ENCODE measurements around the gene SPNS1.
"Not testable (repeated sequence)": the region's sequence is repeated elsewhere in the genome, so short reads cannot be mapped to it uniquely, and the experiment has no call there.

SPNS1 gene

DNA sequence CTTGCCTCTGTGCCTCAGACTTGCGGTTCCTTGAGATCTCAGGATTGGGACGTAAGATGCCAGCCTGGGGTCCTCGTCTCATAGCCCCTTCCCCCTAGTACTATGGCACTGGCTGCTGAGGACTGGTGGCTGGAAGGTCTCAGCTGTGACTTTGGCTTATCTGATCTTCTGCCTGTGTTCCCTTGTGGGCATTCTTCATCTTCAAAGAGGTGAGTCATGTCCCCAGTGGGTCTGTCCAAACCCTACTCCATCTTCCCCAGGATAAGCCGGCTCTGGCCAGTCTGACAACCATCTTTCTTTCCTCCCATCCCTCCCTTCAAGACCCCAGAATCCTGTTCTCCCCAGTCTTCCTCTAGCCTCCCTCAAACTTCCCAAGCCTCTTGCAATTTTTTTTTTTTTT is 39.2 kb upstream of the SPNS1 start:
- DNase-seq (ENCODE audit: low read depth, low spot score), result no peak
- Histone ChIP-seq H3K9me3 (ENCODE audit: control insufficient read depth, insufficient read depth, low read length) (no peaks in the 10 kb centered on the region), H3K27ac (ENCODE audit: low read length) (no peak overlapping the region), H3K36me3 (ENCODE audit: control insufficient read depth, insufficient read depth, low read length) (no peaks in the 10 kb centered on the region), H3K4me1 (ENCODE audit: control insufficient read depth, insufficient read depth, low read length) (no peaks in the 10 kb centered on the region; the same call in 1 of the 2 replicates), H3K27me3 (ENCODE audit: control insufficient read depth, insufficient read depth, low read length) (no peaks in the 10 kb centered on the region), H3K4me3 (ENCODE audit: low read length) (no peak overlapping the region)
- no CpG with 5 or more reads among the region's 4 CpGs for WGBS (ENCODE audit: insufficient coverage, insufficient read length)

DNA sequence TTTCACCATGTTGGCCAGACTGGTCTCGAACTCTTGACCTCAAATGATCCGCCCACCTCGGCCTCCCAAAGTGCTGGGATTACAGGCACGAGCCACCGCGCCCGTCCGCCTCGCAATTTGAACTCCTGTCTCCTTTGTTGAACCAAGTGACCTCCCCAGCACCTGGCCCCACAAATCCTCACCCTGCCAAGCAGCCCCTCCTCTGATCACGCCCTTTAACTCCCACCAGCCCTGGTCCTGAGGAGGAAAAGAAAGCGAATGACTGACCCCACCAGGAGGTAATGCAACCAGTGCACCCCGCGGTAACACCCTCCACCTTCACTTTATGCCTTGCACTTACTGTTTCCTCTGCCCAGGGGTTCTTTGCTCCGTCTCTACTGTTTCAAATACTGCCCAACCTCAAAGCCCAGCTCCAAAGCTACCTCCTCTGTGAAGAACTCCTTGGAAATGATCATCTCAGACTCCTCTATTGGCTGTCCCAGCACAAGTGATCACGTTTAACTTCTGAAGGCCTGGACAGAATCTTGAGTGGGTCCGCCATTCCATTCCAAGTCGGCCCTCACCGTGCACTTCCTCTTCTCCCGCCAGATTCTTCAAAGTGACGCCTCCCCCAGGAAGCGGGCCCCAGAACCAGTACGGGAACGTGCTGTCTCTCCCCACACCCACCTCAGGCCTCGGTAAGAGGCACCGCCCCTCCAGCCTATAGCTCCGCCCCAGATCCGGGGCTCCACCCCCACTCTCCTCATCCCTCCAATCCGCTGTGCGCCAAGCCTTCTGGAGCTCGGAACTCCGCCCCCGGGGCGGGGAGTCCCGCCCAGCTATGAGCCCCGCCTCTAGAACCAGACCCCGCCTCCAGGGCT is 38.4 kb upstream of the SPNS1 start:
- H3K27ac ChIP-seq (ENCODE audit: low read length), result no peak overlapping the region

GRCh38 chr16:28936784-28937155 is 37.8 kb upstream of the SPNS1 start:
- Histone ChIP-seq H3K4me1 (ENCODE audit: control insufficient read depth, insufficient read depth, low read length) (no peaks in the 10 kb centered on the region; the same call in 1 of the 2 replicates), H3K36me3 (ENCODE audit: control insufficient read depth, insufficient read depth, low read length) (no peaks in the 10 kb centered on the region), H3K27ac (ENCODE audit: low read length) (no peak overlapping the region), H3K4me3 (ENCODE audit: low read length) (no peak overlapping the region), H3K9me3 (ENCODE audit: control insufficient read depth, insufficient read depth, low read length) (no peaks in the 10 kb centered on the region), H3K27me3 (ENCODE audit: control insufficient read depth, insufficient read depth, low read length) (no peaks in the 10 kb centered on the region)
- no CpG with 5 or more reads among the region's 26 CpGs for WGBS (ENCODE audit: insufficient coverage, insufficient read length)
- DNase-seq (ENCODE audit: low read depth, low spot score), result no peak

More for the DNA sequence above, 38.4 kb upstream of the SPNS1 start:
- Histone ChIP-seq H3K4me1 (ENCODE audit: control insufficient read depth, insufficient read depth, low read length) (no peaks in the 10 kb centered on the region; the same call in 1 of the 2 replicates), H3K4me3 (ENCODE audit: low read length) (peak overlapping the region; percentile 10; the same call in 1 of the 2 replicates), H3K9me3 (ENCODE audit: control insufficient read depth, insufficient read depth, low read length) (no peaks in the 10 kb centered on the region), H3K27me3 (ENCODE audit: control insufficient read depth, insufficient read depth, low read length) (no peaks in the 10 kb centered on the region), H3K36me3 (ENCODE audit: control insufficient read depth, insufficient read depth, low read length) (no peaks in the 10 kb centered on the region)
- peak; percentile 74 for DNase-seq (ENCODE audit: low read depth, low spot score)
- WGBS (ENCODE audit: insufficient coverage, insufficient read length), result no CpG with 5 or more reads among the region's 36 CpGs

- WGBS (ENCODE audit: insufficient coverage, insufficient read length), result no CpG with 5 or more reads among the region's 14 CpGs
- no peak overlapping the region for H3K4me3 ChIP-seq (ENCODE audit: low read length)
- no peaks in the 10 kb centered on the region; the same call in 1 of the 2 replicates for H3K4me1 ChIP-seq (ENCODE audit: control insufficient read depth, insufficient read depth, low read length)
- no peaks in the 10 kb centered on the region for H3K9me3 ChIP-seq (ENCODE audit: control insufficient read depth, insufficient read depth, low read length)
- H3K36me3 ChIP-seq (ENCODE audit: control insufficient read depth, insufficient read depth, low read length), result no peaks in the 10 kb centered on the region
- no peaks in the 10 kb centered on the region for H3K27me3 ChIP-seq (ENCODE audit: control insufficient read depth, insufficient read depth, low read length)
- H3K27ac ChIP-seq (ENCODE audit: low read length), result no peak overlapping the region
- DNase-seq (ENCODE audit: low read depth, low spot score), result no peak
Observed at GRCh38 chr16:28937222-28937876, 37.2 kb upstream of the SPNS1 start.

DNA sequence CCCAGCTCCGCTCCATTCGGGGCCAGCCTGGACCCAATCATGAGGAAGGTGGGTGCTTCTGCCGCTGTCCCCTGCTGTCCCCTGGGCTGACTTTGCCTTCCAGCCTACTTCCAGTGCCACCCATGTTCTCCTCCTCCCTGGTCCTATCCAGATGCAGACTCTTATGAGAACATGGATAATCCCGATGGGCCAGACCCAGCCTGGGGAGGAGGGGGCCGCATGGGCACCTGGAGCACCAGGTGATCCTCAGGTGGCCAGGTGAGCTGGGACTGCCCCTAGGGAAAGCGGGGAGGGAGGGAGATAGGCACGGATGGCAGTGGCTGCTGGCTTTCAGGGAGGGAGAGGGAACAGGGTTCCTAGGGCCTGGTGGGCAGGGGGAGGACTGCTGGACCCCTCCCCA is 35.9 kb upstream of the SPNS1 start:
- WGBS (ENCODE audit: insufficient coverage, insufficient read length), result no CpG with 5 or more reads among the region's 7 CpGs
- no peaks in the 10 kb centered on the region for H3K9me3 ChIP-seq (ENCODE audit: control insufficient read depth, insufficient read depth, low read length)
- no peak overlapping the region for H3K4me3 ChIP-seq (ENCODE audit: low read length)
- H3K4me1 ChIP-seq (ENCODE audit: control insufficient read depth, insufficient read depth, low read length), result no peaks in the 10 kb centered on the region; the same call in 1 of the 2 replicates
- no peaks in the 10 kb centered on the region for H3K36me3 ChIP-seq (ENCODE audit: control insufficient read depth, insufficient read depth, low read length)
- no peak for DNase-seq (ENCODE audit: low read depth, low spot score)
- no peaks in the 10 kb centered on the region for H3K27me3 ChIP-seq (ENCODE audit: control insufficient read depth, insufficient read depth, low read length)
- H3K27ac ChIP-seq (ENCODE audit: low read length), result no peak overlapping the region

GRCh38 chr16:28939825-28940224 is 34.8 kb upstream of the SPNS1 start:
- not testable (repeated sequence) for H3K4me1 ChIP-seq (ENCODE audit: control insufficient read depth, insufficient read depth, low read length); H3K4me3 ChIP-seq (ENCODE audit: low read length); H3K27ac ChIP-seq (ENCODE audit: low read length); H3K27me3 ChIP-seq (ENCODE audit: control insufficient read depth, insufficient read depth, low read length); DNase-seq (ENCODE audit: low read depth, low spot score); H3K36me3 ChIP-seq (ENCODE audit: control insufficient read depth, insufficient read depth, low read length); H3K9me3 ChIP-seq (ENCODE audit: control insufficient read depth, insufficient read depth, low read length)
- no CpG with 5 or more reads among the region's 7 CpGs for WGBS (ENCODE audit: insufficient coverage, insufficient read length)

- no peaks in the 10 kb centered on the region for H3K27me3 ChIP-seq (ENCODE audit: control insufficient read depth, insufficient read depth, low read length)
- no peaks in the 10 kb centered on the region for H3K9me3 ChIP-seq (ENCODE audit: control insufficient read depth, insufficient read depth, low read length)
- H3K36me3 ChIP-seq (ENCODE audit: control insufficient read depth, insufficient read depth, low read length), result no peaks in the 10 kb centered on the region
- no peak overlapping the region for H3K27ac ChIP-seq (ENCODE audit: low read length)
- no peak for DNase-seq (ENCODE audit: low read depth, low spot score)
- no peak overlapping the region for H3K4me3 ChIP-seq (ENCODE audit: low read length)
- 0 out of 2 replicates have a peak, but pooled peaks cover 1% of the 10 kb centered on the region for H3K4me1 ChIP-seq (ENCODE audit: control insufficient read depth, insufficient read depth, low read length)
Observed at GRCh38 chr16:28943281-28943680, 31.3 kb upstream of the SPNS1 start.

- H3K27me3 ChIP-seq (ENCODE audit: control insufficient read depth, insufficient read depth, low read length), result no peaks in the 10 kb centered on the region
- H3K4me3 ChIP-seq (ENCODE audit: low read length), result no peak overlapping the region
- H3K27ac ChIP-seq (ENCODE audit: low read length), result no peak overlapping the region
- H3K9me3 ChIP-seq (ENCODE audit: control insufficient read depth, insufficient read depth, low read length), result no peaks in the 10 kb centered on the region
- no peaks in the 10 kb centered on the region for H3K36me3 ChIP-seq (ENCODE audit: control insufficient read depth, insufficient read depth, low read length)
- no CpG with 5 or more reads among the region's 4 CpGs for WGBS (ENCODE audit: insufficient coverage, insufficient read length)
- H3K4me1 ChIP-seq (ENCODE audit: control insufficient read depth, insufficient read depth, low read length), result 0 out of 2 replicates have a peak, but pooled peaks cover 1% of the 10 kb centered on the region
- no peak for DNase-seq (ENCODE audit: low read depth, low spot score)
Observed at GRCh38 chr16:28946681-28947080, 27.9 kb upstream of the SPNS1 start.

GRCh38 chr16:28950648-28951409 is 23.7 kb upstream of the SPNS1 start, which contains the start of gene NFATC2IP:
Gene NFATC2IP, plus strand, starts transcription at chr16:28950937. Its CDS starts 75 bp downstream, at chr16:28951012.
- Histone ChIP-seq H3K4me1 (ENCODE audit: control insufficient read depth, insufficient read depth, low read length) (no peaks in the 10 kb centered on the region), H3K36me3 (ENCODE audit: control insufficient read depth, insufficient read depth, low read length) (peaks cover 8% of the 10 kb centered on the region; the same call in 1 of the 2 replicates), H3K9me3 (ENCODE audit: control insufficient read depth, insufficient read depth, low read length) (no peaks in the 10 kb centered on the region), H3K27ac (ENCODE audit: low read length) (no peak within 1 kb of the TSS), H3K4me3 (ENCODE audit: low read length) (peak within 1 kb of the TSS; percentile 94), H3K27me3 (ENCODE audit: control insufficient read depth, insufficient read depth, low read length) (no peaks in the 10 kb centered on the region)
- DNase-seq (ENCODE audit: low read depth, low spot score), result peak; percentile 99
- WGBS (ENCODE audit: insufficient coverage, insufficient read length), result no CpG with 5 or more reads among the region's 79 CpGs

GRCh38 chr16:28951410-28951943 is 23.1 kb upstream of the SPNS1 start:
- no peaks in the 10 kb centered on the region for H3K4me1 ChIP-seq (ENCODE audit: control insufficient read depth, insufficient read depth, low read length)
- no peak for DNase-seq (ENCODE audit: low read depth, low spot score)
- no peak overlapping the region for H3K27ac ChIP-seq (ENCODE audit: low read length)
- H3K27me3 ChIP-seq (ENCODE audit: control insufficient read depth, insufficient read depth, low read length), result no peaks in the 10 kb centered on the region
- H3K9me3 ChIP-seq (ENCODE audit: control insufficient read depth, insufficient read depth, low read length), result no peaks in the 10 kb centered on the region
- no CpG with 5 or more reads among the region's 17 CpGs for whole genome bisulfite sequencing (ENCODE audit: insufficient coverage, insufficient read length)
- H3K36me3 ChIP-seq (ENCODE audit: control insufficient read depth, insufficient read depth, low read length), result peaks cover 13% of the 10 kb centered on the region; the same call in 1 of the 2 replicates
- H3K4me3 ChIP-seq (ENCODE audit: low read length), result peak overlapping the region; percentile 94

All from iPS DF 6.9 (cell line).